ENCODE results near the gene ARF4.
"Not testable (repeated sequence)": the region's sequence is repeated elsewhere in the genome, so short reads cannot be mapped to it uniquely, and the experiment has no call there.

The ARF4 gene

GRCh38 chr3:57597127-57597923 is at the start of gene ARF4:
Gene ARF4 (minus strand): TSS chr3:57597344. CDS start chr3:57597140, 204 bp downstream.
- Histone ChIP-seq H3K27ac (ENCODE audit: low read depth, low read length) (peak within 1 kb of the TSS; percentile 100), H3K4me3 (ENCODE audit: low read depth in 1 of 2, low read length in 2 of 2) (peak within 1 kb of the TSS; percentile 82 to 98), H3K27me3 (ENCODE audit: control insufficient read depth in 1 of 2, insufficient read depth in 2 of 2, low read length in 2 of 2) (no peaks in the 10 kb centered on the region), H3K4me1 (ENCODE audit: control insufficient read depth in 1 of 2, insufficient read depth in 2 of 2, low read length in 2 of 2) (peaks cover 15 to 43% of the 10 kb centered on the region in 2 donors), H3K36me3 (ENCODE audit: control insufficient read depth in 1 of 2, insufficient read depth in 2 of 2, low read length in 2 of 2) (no peaks in the 10 kb centered on the region), H3K9ac (ENCODE audit: low read depth in 1 of 2, low read length in 2 of 2) (peak within 1 kb of the TSS; percentile 89 to 99), H3K9me3 (ENCODE audit: control insufficient read depth in 1 of 2, low read length in 2 of 2) (no peaks in the 10 kb centered on the region)

DNA sequence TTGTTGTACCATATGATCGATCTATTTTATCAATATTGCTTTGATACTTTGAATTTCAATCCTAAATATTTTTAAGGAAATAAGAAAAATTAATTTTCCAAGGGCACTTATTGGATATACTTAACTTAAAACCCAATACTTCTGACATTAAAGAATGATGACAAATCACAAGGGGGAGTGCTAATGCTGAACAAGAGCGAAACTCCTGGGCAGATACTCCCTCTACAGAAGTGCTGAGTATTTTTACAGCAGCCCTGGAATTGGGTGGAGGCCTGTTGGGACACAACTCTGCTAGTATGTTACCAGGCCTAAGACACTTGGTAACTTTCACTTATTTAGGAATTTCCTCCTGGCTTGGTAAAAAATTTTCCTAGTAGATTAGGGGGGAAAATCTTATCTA is 49.6 kb upstream of the ARF4 start:
- no peaks in the 10 kb centered on the region for H3K27me3 ChIP-seq (ENCODE audit: control insufficient read depth in 1 of 2, insufficient read depth in 2 of 2, low read length in 2 of 2)
- H3K36me3 ChIP-seq (ENCODE audit: control insufficient read depth in 1 of 2, insufficient read depth in 2 of 2, low read length in 2 of 2): peaks cover 10 to 36% of the 10 kb centered on the region in 2 donors
- H3K9me3 ChIP-seq (ENCODE audit: control insufficient read depth in 1 of 2, low read length in 2 of 2): no peaks in the 10 kb centered on the region
- H3K4me3 ChIP-seq (ENCODE audit: low read depth in 1 of 2, low read length in 2 of 2): no peak overlapping the region
- H3K4me1 ChIP-seq (ENCODE audit: control insufficient read depth in 1 of 2, insufficient read depth in 2 of 2, low read length in 2 of 2): no peaks in the 10 kb centered on the region
- no peak overlapping the region for H3K9ac ChIP-seq (ENCODE audit: low read depth in 1 of 2, low read length in 2 of 2)
- H3K27ac ChIP-seq (ENCODE audit: low read depth, low read length): no peak overlapping the region

DNA sequence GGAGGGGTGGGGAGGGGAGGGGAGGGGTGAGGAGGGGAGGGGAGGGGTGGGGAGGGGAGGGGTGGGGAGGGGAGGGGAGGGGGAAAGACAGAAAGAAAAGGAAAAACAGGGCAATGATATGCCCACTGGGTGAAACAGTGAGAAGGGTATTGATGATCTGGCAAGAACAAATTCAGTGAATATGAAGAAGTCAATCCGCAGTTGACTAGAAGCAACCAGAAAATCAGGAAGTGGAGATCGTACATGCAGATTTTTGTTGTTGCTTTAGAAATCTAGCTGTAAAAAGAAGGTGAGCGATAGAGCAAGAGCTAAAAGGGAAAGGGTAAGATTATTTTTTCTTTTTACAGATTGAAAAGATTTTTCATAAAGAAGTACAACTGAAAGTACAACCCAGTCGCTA is 47.6 kb upstream of the ARF4 start:
- no peaks in the 10 kb centered on the region for H3K4me1 ChIP-seq (ENCODE audit: control insufficient read depth in 1 of 2, insufficient read depth in 2 of 2, low read length in 2 of 2)
- no peak overlapping the region for H3K4me3 ChIP-seq (ENCODE audit: low read depth in 1 of 2, low read length in 2 of 2)
- H3K9me3 ChIP-seq (ENCODE audit: control insufficient read depth in 1 of 2, low read length in 2 of 2): no peaks in the 10 kb centered on the region
- no peak overlapping the region for H3K27ac ChIP-seq (ENCODE audit: low read depth, low read length)
- no peak overlapping the region for H3K9ac ChIP-seq (ENCODE audit: low read depth in 1 of 2, low read length in 2 of 2)
- peaks cover 13 to 41% of the 10 kb centered on the region in 2 donors for H3K36me3 ChIP-seq (ENCODE audit: control insufficient read depth in 1 of 2, insufficient read depth in 2 of 2, low read length in 2 of 2)
- H3K27me3 ChIP-seq (ENCODE audit: control insufficient read depth in 1 of 2, insufficient read depth in 2 of 2, low read length in 2 of 2): no peaks in the 10 kb centered on the region

- Histone ChIP-seq H3K4me1 (ENCODE audit: control insufficient read depth in 1 of 2, insufficient read depth in 2 of 2, low read length in 2 of 2) (no peaks in the 10 kb centered on the region), H3K9ac (ENCODE audit: low read depth in 1 of 2, low read length in 2 of 2) (no peak overlapping the region), H3K27ac (ENCODE audit: low read depth, low read length) (no peak overlapping the region), H3K4me3 (ENCODE audit: low read depth in 1 of 2, low read length in 2 of 2) (no peak overlapping the region), H3K36me3 (ENCODE audit: control insufficient read depth in 1 of 2, insufficient read depth in 2 of 2, low read length in 2 of 2) (peaks cover 10 to 53% of the 10 kb centered on the region in 2 donors), H3K9me3 (ENCODE audit: control insufficient read depth in 1 of 2, low read length in 2 of 2) (no peaks in the 10 kb centered on the region), H3K27me3 (ENCODE audit: control insufficient read depth in 1 of 2, insufficient read depth in 2 of 2, low read length in 2 of 2) (no peaks in the 10 kb centered on the region)
Observed at GRCh38 chr3:57637391-57637790, 40.2 kb upstream of the ARF4 start.

- H3K27me3 ChIP-seq (ENCODE audit: control insufficient read depth in 1 of 2, insufficient read depth in 2 of 2, low read length in 2 of 2); H3K4me1 ChIP-seq (ENCODE audit: control insufficient read depth in 1 of 2, insufficient read depth in 2 of 2, low read length in 2 of 2); H3K9ac ChIP-seq (ENCODE audit: low read depth in 1 of 2, low read length in 2 of 2); H3K4me3 ChIP-seq (ENCODE audit: low read depth in 1 of 2, low read length in 2 of 2); H3K27ac ChIP-seq (ENCODE audit: low read depth, low read length); H3K9me3 ChIP-seq (ENCODE audit: control insufficient read depth in 1 of 2, low read length in 2 of 2): not testable (repeated sequence)
- H3K36me3 ChIP-seq (ENCODE audit: control insufficient read depth in 1 of 2, insufficient read depth in 2 of 2, low read length in 2 of 2): peaks cover 5 to 48% of the 10 kb centered on the region in 2 donors
Observed at GRCh38 chr3:57634259-57634658, 37.1 kb upstream of the ARF4 start.

DNA sequence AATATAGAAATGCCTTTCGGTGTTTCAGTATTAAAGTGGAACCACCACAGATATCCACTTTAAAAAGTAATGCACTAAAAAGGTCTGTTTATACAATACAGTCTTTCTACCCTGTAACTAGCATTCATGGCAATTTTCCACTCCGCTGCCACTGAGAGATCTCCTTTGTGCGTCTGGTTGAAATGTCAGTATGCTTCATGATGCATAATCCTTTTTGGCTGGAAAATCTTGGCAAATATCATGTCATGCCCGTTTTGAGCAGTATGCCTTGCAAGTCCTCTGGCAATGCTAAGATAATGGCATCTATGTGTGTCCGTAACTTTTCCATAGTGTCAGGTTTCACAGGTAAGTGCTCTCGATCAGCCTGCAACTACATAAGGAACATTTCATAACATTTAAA is 30.8 kb upstream of the ARF4 start:
- no peak overlapping the region for H3K27ac ChIP-seq (ENCODE audit: low read depth, low read length)
- no peak overlapping the region for H3K9ac ChIP-seq (ENCODE audit: low read depth in 1 of 2, low read length in 2 of 2)
- no peaks in the 10 kb centered on the region for H3K9me3 ChIP-seq (ENCODE audit: control insufficient read depth in 1 of 2, low read length in 2 of 2)

GRCh38 chr3:57624801-57625200 is 27.7 kb upstream of the ARF4 start:
- no peak overlapping the region for H3K4me3 ChIP-seq (ENCODE audit: low read depth in 1 of 2, low read length in 2 of 2)
- no peaks in the 10 kb centered on the region for H3K9me3 ChIP-seq (ENCODE audit: control insufficient read depth in 1 of 2, low read length in 2 of 2)
- no peaks in the 10 kb centered on the region for H3K27me3 ChIP-seq (ENCODE audit: control insufficient read depth in 1 of 2, insufficient read depth in 2 of 2, low read length in 2 of 2)
- H3K27ac ChIP-seq (ENCODE audit: low read depth, low read length): no peak overlapping the region
- peaks cover 14 to 36% of the 10 kb centered on the region in 2 donors for H3K36me3 ChIP-seq (ENCODE audit: control insufficient read depth in 1 of 2, insufficient read depth in 2 of 2, low read length in 2 of 2)
- no peak overlapping the region for H3K9ac ChIP-seq (ENCODE audit: low read depth in 1 of 2, low read length in 2 of 2)
- no peaks in the 10 kb centered on the region for H3K4me1 ChIP-seq (ENCODE audit: control insufficient read depth in 1 of 2, insufficient read depth in 2 of 2, low read length in 2 of 2)

More for the DNA sequence above, 30.8 kb upstream of the ARF4 start:
- H3K4me1 ChIP-seq (ENCODE audit: control insufficient read depth in 1 of 2, insufficient read depth in 2 of 2, low read length in 2 of 2): no peaks in the 10 kb centered on the region
- H3K36me3 ChIP-seq (ENCODE audit: control insufficient read depth in 1 of 2, insufficient read depth in 2 of 2, low read length in 2 of 2): peaks cover 10 to 53% of the 10 kb centered on the region in 2 donors
- H3K27me3 ChIP-seq (ENCODE audit: control insufficient read depth in 1 of 2, insufficient read depth in 2 of 2, low read length in 2 of 2): no peaks in the 10 kb centered on the region
- no peak overlapping the region for H3K4me3 ChIP-seq (ENCODE audit: low read depth in 1 of 2, low read length in 2 of 2)

GRCh38 chr3:57622362-57622761 is 25.2 kb upstream of the ARF4 start:
- Histone ChIP-seq H3K9ac (ENCODE audit: low read depth in 1 of 2, low read length in 2 of 2) (no peak overlapping the region), H3K27me3 (ENCODE audit: control insufficient read depth in 1 of 2, insufficient read depth in 2 of 2, low read length in 2 of 2) (no peaks in the 10 kb centered on the region), H3K9me3 (ENCODE audit: control insufficient read depth in 1 of 2, low read length in 2 of 2) (no peaks in the 10 kb centered on the region), H3K4me1 (ENCODE audit: control insufficient read depth in 1 of 2, insufficient read depth in 2 of 2, low read length in 2 of 2) (no peaks in the 10 kb centered on the region), H3K27ac (ENCODE audit: low read depth, low read length) (no peak overlapping the region), H3K36me3 (ENCODE audit: control insufficient read depth in 1 of 2, insufficient read depth in 2 of 2, low read length in 2 of 2) (peaks cover 5 to 15% of the 10 kb centered on the region in 2 donors), H3K4me3 (ENCODE audit: low read depth in 1 of 2, low read length in 2 of 2) (no peak overlapping the region)

DNA sequence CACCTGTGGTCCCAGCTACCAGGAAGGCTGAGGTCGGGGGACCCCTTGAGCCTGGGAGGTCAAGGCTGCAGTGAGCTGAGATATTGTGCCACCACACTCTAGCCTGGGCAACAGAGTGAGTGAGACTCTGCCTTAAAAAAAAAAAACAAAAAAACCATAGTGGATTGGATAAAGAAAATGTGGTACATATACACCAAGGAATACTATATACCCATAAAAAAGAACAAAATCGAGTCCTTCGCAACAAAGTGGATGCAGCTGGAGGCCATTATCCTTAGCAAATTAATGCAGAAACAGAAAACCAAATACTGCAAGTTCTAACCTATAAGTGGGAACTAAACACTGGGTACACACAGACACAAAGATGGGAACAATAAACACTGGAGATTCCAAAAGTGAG is 20.6 kb upstream of the ARF4 start:
- Histone ChIP-seq H3K9ac (ENCODE audit: low read depth in 1 of 2, low read length in 2 of 2) (no peak overlapping the region), H3K4me3 (ENCODE audit: low read depth in 1 of 2, low read length in 2 of 2) (no peak overlapping the region), H3K4me1 (ENCODE audit: control insufficient read depth in 1 of 2, insufficient read depth in 2 of 2, low read length in 2 of 2) (no peaks in the 10 kb centered on the region), H3K27me3 (ENCODE audit: control insufficient read depth in 1 of 2, insufficient read depth in 2 of 2, low read length in 2 of 2) (no peaks in the 10 kb centered on the region), H3K27ac (ENCODE audit: low read depth, low read length) (no peak overlapping the region), H3K36me3 (ENCODE audit: control insufficient read depth in 1 of 2, insufficient read depth in 2 of 2, low read length in 2 of 2) (peaks cover 2 to 3% of the 10 kb centered on the region in 2 donors), H3K9me3 (ENCODE audit: control insufficient read depth in 1 of 2, low read length in 2 of 2) (no peaks in the 10 kb centered on the region)

GRCh38 chr3:57616233-57616632 is 19.1 kb upstream of the ARF4 start:
- Histone ChIP-seq H3K27ac (ENCODE audit: low read depth, low read length) (no peak overlapping the region), H3K27me3 (ENCODE audit: control insufficient read depth in 1 of 2, insufficient read depth in 2 of 2, low read length in 2 of 2) (no peaks in the 10 kb centered on the region), H3K36me3 (ENCODE audit: control insufficient read depth in 1 of 2, insufficient read depth in 2 of 2, low read length in 2 of 2) (no peaks in the 10 kb centered on the region), H3K9ac (ENCODE audit: low read depth in 1 of 2, low read length in 2 of 2) (no peak overlapping the region), H3K4me3 (ENCODE audit: low read depth in 1 of 2, low read length in 2 of 2) (no peak overlapping the region), H3K9me3 (ENCODE audit: control insufficient read depth in 1 of 2, low read length in 2 of 2) (no peaks in the 10 kb centered on the region), H3K4me1 (ENCODE audit: control insufficient read depth in 1 of 2, insufficient read depth in 2 of 2, low read length in 2 of 2) (no peaks in the 10 kb centered on the region)
